Subcutaneous abdominal adipose tissue (tissue), 5 donors: ENCODE measurements around the gene GDF7.

Experiments used
- H3K27ac ChIP-seq: one replicate; pipeline ENCODE4 v1.7.0; 2013; ENCODE audit warnings: low read depth, mild to moderate bottlenecking, inconsistent platforms, low read length, moderate library complexity
- H3K27me3 ChIP-seq, 5 donors: one replicate each; pipeline ENCODE4 v1.7.0; 2013; ENCODE audit warnings: low read length in 5 of 5, inconsistent platforms in 1 of 5; ENCODE audit not compliant: control insufficient read depth in 5 of 5, insufficient read depth in 4 of 5
- H3K36me3 ChIP-seq, 5 donors: one replicate each; pipeline ENCODE4 v1.7.0; 2013; ENCODE audit warnings: low read length in 5 of 5; ENCODE audit not compliant: control insufficient read depth in 5 of 5, insufficient read depth in 5 of 5
- H3K4me1 ChIP-seq, 5 donors: one replicate each; pipeline ENCODE4 v1.7.0; 2013; ENCODE audit warnings: low read length in 5 of 5, mild to moderate bottlenecking in 3 of 5, moderate library complexity in 1 of 5; ENCODE audit not compliant: control insufficient read depth in 5 of 5, insufficient read depth in 5 of 5
- H3K4me3 ChIP-seq, 5 donors: one replicate each; pipeline ENCODE4 v1.7.0; 2013; ENCODE audit warnings: low read length in 5 of 5, low read depth in 1 of 5
- H3K9ac ChIP-seq, 5 donors: one replicate each; pipeline ENCODE4 v1.7.0; 2013; ENCODE audit warnings: low read length in 5 of 5, mild to moderate bottlenecking in 4 of 5, moderate library complexity in 3 of 5
- H3K9me3 ChIP-seq, 5 donors: one replicate each; pipeline ENCODE4 v1.7.0; 2013; ENCODE audit warnings: low read length in 5 of 5; ENCODE audit not compliant: control insufficient read depth in 5 of 5
- donor health status: healthy.
- donor health status: healthy.
- donor health status: healthy.
- donor health status: healthy.
- donor health status: healthy.

Gene GDF7

DNA sequence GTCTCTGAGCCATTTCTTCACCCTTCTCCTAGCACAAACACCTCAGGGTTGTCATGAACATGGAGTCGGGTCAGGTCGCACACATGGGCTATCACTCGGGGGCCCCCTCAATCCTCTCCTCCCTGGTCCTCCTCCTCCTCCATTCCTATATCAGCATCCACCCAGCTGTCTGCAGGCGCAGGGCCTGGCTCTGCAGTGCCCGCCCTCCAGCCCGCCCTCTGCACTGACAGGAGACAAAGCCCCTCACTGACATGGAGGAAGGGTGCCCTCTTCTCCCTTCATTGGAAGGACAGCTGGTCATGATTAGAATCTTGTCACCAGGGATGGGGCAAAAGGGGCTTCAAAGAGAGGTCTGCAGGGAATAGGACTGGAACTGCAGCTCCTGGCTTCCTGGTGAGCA is 37.8 kb upstream of the GDF7 start:
- Histone ChIP-seq H3K9ac (no peak overlapping the region), H3K9me3 (no peaks in the 10 kb centered on the region), H3K27ac (no peak overlapping the region), H3K27me3 (no peaks in the 10 kb centered on the region), H3K4me1 (peaks cover 6 to 47% (median 29%) of the 10 kb centered on the region in 5 donors), H3K36me3 (peaks cover 0 to 49% (median 26%) of the 10 kb centered on the region in 5 donors), H3K4me3 (no peak overlapping the region)

DNA sequence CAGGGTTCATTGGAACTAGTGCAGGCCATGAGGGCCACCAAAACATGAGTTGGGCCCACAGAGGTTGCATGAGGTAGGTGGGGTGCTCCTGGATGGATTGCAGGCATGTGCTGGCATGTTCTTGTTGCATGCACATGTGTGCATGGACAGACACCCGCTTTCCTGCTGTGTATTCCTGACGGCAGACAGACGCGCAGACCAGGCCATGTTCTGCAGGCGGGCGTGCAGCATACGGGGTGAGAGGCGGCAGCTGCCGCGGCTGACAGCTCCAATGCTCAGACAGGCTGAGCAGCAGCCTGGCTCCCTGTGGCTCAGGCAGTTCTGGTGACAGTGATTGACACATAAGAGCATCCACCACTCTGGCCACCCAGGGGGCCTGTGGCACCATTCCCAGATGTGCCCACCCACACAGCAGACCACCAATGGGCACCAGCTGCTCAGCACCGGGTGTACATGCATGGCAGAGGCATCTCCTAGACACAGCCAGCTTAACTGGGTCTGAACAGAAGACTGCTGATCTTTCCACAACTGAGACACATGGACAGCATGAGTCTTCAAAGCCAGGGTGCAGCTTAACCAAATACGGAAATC is 37.3 kb upstream of the GDF7 start:
- Histone ChIP-seq H3K4me3 (no peak overlapping the region), H3K36me3 (peaks cover 0 to 44% (median 21%) of the 10 kb centered on the region in 5 donors), H3K27me3 (no peaks in the 10 kb centered on the region), H3K4me1 (peaks cover 11 to 47% (median 34%) of the 10 kb centered on the region in 5 donors), H3K9me3 (no peaks in the 10 kb centered on the region), H3K9ac (no peak overlapping the region), H3K27ac (no peak overlapping the region)

DNA sequence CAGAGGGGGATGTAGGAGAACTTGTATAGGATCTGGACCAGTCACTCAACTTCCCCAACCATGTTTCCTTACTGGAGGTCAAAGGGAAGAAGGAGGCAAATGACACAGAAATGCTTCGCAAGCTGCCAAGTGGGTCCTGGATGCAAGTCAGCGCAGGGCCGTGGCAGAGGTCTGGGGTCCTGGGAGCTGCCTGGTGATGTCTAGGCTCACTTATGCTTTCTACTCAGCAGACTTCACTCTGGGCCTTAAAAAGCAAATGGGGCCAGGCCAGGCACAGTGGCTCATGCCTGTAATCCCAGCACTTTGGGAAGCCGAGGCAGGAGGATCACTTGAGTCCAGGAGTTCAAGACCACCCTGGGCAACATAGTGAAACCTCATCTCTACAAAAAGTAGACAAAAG is 36.0 kb upstream of the GDF7 start:
- H3K36me3 ChIP-seq = peaks cover 0 to 41% (median 20%) of the 10 kb centered on the region in 5 donors
- H3K27ac ChIP-seq = no peak overlapping the region
- peaks cover 19 to 50% (median 40%) of the 10 kb centered on the region in 5 donors for H3K4me1 ChIP-seq
- no peak overlapping the region for H3K9ac ChIP-seq
- H3K4me3 ChIP-seq = no peak overlapping the region
- no peaks in the 10 kb centered on the region for H3K9me3 ChIP-seq
- H3K27me3 ChIP-seq = no peaks in the 10 kb centered on the region

DNA sequence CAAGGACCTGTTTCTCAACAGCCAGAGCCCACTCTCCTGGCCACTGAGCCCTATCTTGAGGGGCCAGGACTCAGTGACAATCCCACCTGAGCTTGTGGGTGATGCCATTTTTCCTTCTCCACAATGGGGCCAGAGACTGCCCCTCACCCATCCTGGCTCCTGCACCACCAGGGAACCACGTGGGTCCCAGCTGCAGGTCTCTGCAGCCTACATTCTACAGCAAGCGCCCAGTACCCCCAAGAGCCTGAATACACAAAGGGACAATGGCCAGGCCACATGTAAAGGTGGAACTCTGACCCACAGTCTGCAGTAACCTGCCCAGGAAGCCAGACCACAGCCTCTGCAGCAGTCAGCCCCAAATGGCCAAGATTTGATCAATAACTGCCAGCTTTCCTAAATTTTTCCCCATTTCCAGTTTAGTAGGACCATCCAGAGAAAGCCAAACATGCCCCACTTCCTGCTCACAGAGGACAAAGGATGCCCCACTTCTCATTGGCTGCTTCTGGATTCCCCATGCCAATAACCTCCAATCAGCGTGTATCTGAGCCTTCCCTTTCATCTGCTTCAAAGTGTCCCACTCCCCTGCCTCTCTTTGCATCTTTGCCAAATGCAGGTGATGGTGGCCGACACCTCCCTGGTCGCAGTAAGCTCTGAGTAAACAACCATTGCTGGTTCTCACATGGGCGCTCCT is 35.2 kb upstream of the GDF7 start:
- H3K4me3 ChIP-seq = no peak overlapping the region
- peaks cover 0 to 47% (median 18%) of the 10 kb centered on the region in 5 donors for H3K36me3 ChIP-seq
- H3K27me3 ChIP-seq = no peaks in the 10 kb centered on the region
- H3K27ac ChIP-seq = no peak overlapping the region
- H3K9ac ChIP-seq = no peak overlapping the region
- H3K9me3 ChIP-seq = no peaks in the 10 kb centered on the region
- H3K4me1 ChIP-seq = peaks cover 14 to 45% (median 37%) of the 10 kb centered on the region in 5 donors

GRCh38 chr2:20632446-20632990 is 34.4 kb upstream of the GDF7 start:
- H3K9me3 ChIP-seq = no peaks in the 10 kb centered on the region
- no peaks in the 10 kb centered on the region for H3K27me3 ChIP-seq
- no peak overlapping the region for H3K9ac ChIP-seq
- H3K36me3 ChIP-seq = peaks cover 0 to 53% (median 23%) of the 10 kb centered on the region in 5 donors
- no peak overlapping the region for H3K4me3 ChIP-seq
- H3K4me1 ChIP-seq = peaks cover 12 to 38% (median 30%) of the 10 kb centered on the region in 5 donors
- no peak overlapping the region for H3K27ac ChIP-seq

- no peaks in the 10 kb centered on the region for H3K27me3 ChIP-seq
- no peaks in the 10 kb centered on the region for H3K9me3 ChIP-seq
- H3K4me3 ChIP-seq = no peak overlapping the region
- peaks cover 12 to 35% (median 28%) of the 10 kb centered on the region in 5 donors for H3K4me1 ChIP-seq
- no peak overlapping the region for H3K9ac ChIP-seq
- no peak overlapping the region for H3K27ac ChIP-seq
- peaks cover 0 to 58% (median 28%) of the 10 kb centered on the region in 5 donors for H3K36me3 ChIP-seq
Measured at GRCh38 chr2:20633001-20633400, 33.9 kb upstream of the GDF7 start.

GRCh38 chr2:20633794-20634506 is 33.0 kb upstream of the GDF7 start:
- Histone ChIP-seq H3K27ac (peak overlapping the region; percentile 23), H3K27me3 (no peaks in the 10 kb centered on the region), H3K36me3 (peaks cover 0 to 61% (median 37%) of the 10 kb centered on the region in 5 donors), H3K9me3 (no peaks in the 10 kb centered on the region), H3K9ac (peak overlapping the region in 1 of 5 donors; percentile 34), H3K4me1 (peaks cover 12 to 35% (median 28%) of the 10 kb centered on the region in 5 donors), H3K4me3 (no peak overlapping the region)

DNA sequence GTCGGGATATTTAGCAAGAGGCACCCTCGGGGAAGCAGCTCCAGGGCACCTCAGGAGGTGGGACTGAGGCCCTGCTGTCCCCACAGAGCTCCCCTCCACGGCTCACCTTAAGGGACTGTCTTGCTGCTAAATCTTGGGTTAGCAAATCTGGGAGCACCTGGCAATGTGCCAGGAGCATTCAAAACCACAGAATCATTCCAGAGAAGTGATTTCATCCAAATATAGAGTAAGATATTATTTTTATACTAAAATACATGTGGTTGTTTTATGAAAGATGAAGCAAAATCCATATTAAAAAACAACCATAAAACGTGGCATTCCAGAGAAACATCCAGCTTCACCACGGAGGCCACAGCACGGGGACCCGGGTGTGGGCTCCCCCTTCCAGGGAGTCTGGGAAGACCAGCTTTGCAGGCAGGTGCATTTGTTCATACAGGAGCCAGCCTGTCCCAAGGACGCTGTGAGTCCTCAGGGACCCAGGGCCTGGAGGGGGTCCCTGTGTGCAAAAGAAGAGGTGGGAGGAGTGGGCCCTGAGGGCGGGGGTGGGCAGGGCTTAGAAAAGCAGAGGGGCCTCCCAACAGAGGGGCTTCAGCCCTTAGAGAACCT is 32.3 kb upstream of the GDF7 start:
- no peaks in the 10 kb centered on the region for H3K27me3 ChIP-seq
- H3K27ac ChIP-seq = peak overlapping the region; percentile 23
- peaks cover 12 to 35% (median 28%) of the 10 kb centered on the region in 5 donors for H3K4me1 ChIP-seq
- no peak overlapping the region for H3K4me3 ChIP-seq
- peaks cover 3 to 61% (median 38%) of the 10 kb centered on the region in 5 donors for H3K36me3 ChIP-seq
- H3K9ac ChIP-seq = peak overlapping the region in 1 of 5 donors; percentile 34
- no peaks in the 10 kb centered on the region for H3K9me3 ChIP-seq

GRCh38 chr2:20635113-20635510 is 31.8 kb upstream of the GDF7 start:
- H3K36me3 ChIP-seq = peaks cover 3 to 62% (median 39%) of the 10 kb centered on the region in 5 donors
- peaks cover 12 to 35% (median 28%) of the 10 kb centered on the region in 5 donors for H3K4me1 ChIP-seq
- H3K9me3 ChIP-seq = no peaks in the 10 kb centered on the region
- H3K9ac ChIP-seq = peak overlapping the region in 2 of 5 donors; percentile 47 to 48
- H3K27me3 ChIP-seq = no peaks in the 10 kb centered on the region
- no peak overlapping the region for H3K4me3 ChIP-seq
- peak overlapping the region; percentile 30 for H3K27ac ChIP-seq
